OCI-LY7 (cell line): ENCODE results near the gene COLQ.

Experiments
- EZH2phosphoT487 ChIP-seq: fragments of 200-600 bp; sonication (generic); IDR thresholded peaks from 2 replicates; pipeline ENCODE4 v1.6.1; 2018; ENCODE audit warnings: low read depth, borderline replicate concordance, mild to moderate bottlenecking, mixed run types, antibody characterized with exemption, low read length, moderate library complexity, mixed read lengths
- TF ChIP-seq, protein P1 (sequence below): fragments of 200-600 bp; sonication (generic); conservative IDR thresholded peaks from 2 replicates; pipeline ENCODE4 v1.5.1; 2014; ENCODE audit warnings: mild to moderate bottlenecking, antibody characterized with exemption, low read length, moderate library complexity, mixed read lengths

DNA sequence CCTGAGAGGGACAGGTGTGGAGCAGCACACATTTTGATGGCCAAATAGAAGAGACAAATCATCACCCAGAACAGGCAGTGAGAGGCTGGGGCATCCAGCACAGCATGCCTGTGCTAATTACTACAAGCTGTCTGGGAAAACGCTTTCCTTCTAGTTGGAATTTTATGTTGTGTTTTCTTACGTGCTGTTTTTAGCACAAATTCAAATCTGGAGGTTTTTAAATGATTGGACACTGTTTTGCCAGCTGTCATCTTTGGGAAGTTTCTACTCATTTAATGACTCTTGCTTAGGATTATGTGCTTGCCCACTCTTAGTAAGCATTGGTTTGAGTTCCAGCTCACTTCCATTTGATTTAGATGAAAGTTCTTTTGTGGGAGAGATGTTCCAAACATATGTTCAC is 50.7 kb downstream of the COLQ start:
- TF ChIP-seq, protein P1, sequence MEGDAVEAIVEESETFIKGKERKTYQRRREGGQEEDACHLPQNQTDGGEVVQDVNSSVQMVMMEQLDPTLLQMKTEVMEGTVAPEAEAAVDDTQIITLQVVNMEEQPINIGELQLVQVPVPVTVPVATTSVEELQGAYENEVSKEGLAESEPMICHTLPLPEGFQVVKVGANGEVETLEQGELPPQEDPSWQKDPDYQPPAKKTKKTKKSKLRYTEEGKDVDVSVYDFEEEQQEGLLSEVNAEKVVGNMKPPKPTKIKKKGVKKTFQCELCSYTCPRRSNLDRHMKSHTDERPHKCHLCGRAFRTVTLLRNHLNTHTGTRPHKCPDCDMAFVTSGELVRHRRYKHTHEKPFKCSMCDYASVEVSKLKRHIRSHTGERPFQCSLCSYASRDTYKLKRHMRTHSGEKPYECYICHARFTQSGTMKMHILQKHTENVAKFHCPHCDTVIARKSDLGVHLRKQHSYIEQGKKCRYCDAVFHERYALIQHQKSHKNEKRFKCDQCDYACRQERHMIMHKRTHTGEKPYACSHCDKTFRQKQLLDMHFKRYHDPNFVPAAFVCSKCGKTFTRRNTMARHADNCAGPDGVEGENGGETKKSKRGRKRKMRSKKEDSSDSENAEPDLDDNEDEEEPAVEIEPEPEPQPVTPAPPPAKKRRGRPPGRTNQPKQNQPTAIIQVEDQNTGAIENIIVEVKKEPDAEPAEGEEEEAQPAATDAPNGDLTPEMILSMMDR = no peak
- TF ChIP-seq EZH2phosphoT487 = no peak
